BLaER1 treated with 17β-estradiol and CSF1 and Interleukin-3, amounts not matched to agents 10 nM and 100 nM (cell line): ENCODE data around the gene PRDX2.
A peak's percentile ranks its signal among the peaks of the same experiment; 100 is the strongest.
"Not testable (repeated sequence)": the region's sequence is repeated elsewhere in the genome, so short reads cannot be mapped to it uniquely, and the experiment has no call there.

ENCODE experiments used
- H3K27ac ChIP-seq, 11 experiments: shearing (Covaris generic); formaldehyde crosslinking; 2 replicates each; pipeline ENCODE4 v1.8.1; 2022
- H3K27me3 ChIP-seq, 11 experiments: shearing (Covaris generic); formaldehyde crosslinking; 2 replicates each; pipeline ENCODE4 v1.8.1; 2022
- H3K36me3 ChIP-seq, 11 experiments: shearing (Covaris generic); formaldehyde crosslinking; 2 replicates each; pipeline ENCODE4 v1.8.1; 2022
- H3K4me1 ChIP-seq, 10 experiments: shearing (Covaris generic); formaldehyde crosslinking; 2 replicates each; pipeline ENCODE4 v1.8.1; 2022
- H3K4me2 ChIP-seq, 11 experiments: shearing (Covaris generic); formaldehyde crosslinking; 2 replicates each; pipeline ENCODE4 v1.8.1; 2022
- H3K4me3 ChIP-seq, 10 experiments: shearing (Covaris generic); formaldehyde crosslinking; 2 replicates each; pipeline ENCODE4 v1.8.1; 2022
- H3K9ac ChIP-seq, 11 experiments: shearing (Covaris generic); formaldehyde crosslinking; 2 replicates each; pipeline ENCODE4 v1.8.1; 2022
- H3K9me3 ChIP-seq, 11 experiments: shearing (Covaris generic); formaldehyde crosslinking; replicated peaks in 1 of 11; 2 replicates each; pipeline ENCODE4 v1.8.1; 2022
- H4K20me1 ChIP-seq, 11 experiments: shearing (Covaris generic); formaldehyde crosslinking; 2 replicates each; pipeline ENCODE4 v1.8.1; 2022
- Cebpa-rat ChIP-seq, 11 experiments: shearing (Covaris generic); IDR thresholded peaks; 2 replicates each; pipeline ENCODE4 v1.8.1; 2022

PRDX2 gene

GRCh38 chr19:12801466-12802266, at the start of gene PRDX2, which contains the start of gene THSD8:
Gene PRDX2, minus strand, starts transcription at chr19:12801800. Its CDS starts 539 bp downstream, at chr19:12801261.
Gene THSD8, plus strand, starts transcription at chr19:12802069. Its CDS starts 3 bp downstream, at chr19:12802072.
- Histone ChIP-seq H3K27ac (peak within 1 kb of the TSS; percentile 41 to 90 (median 79); a peak in 21 of 22 replicates), H3K4me2 (peak within 1 kb of the TSS; percentile 88 to 98 (median 96))

GRCh38 chr19:12847159-12848139, 45.8 kb upstream of the PRDX2 start:
- Histone ChIP-seq H3K36me3 (no peaks in the 10 kb centered on the region), H3K27ac (no peak overlapping the region), H3K4me3 (peak overlapping the region in 8 of 10 experiments; percentile 19 to 53 (median 44); a peak in 15 of 20 replicates), H3K9ac (peak overlapping the region in 8 of 11 experiments; percentile 1 to 56 (median 24); a peak in 8 of 22 replicates), H3K4me2 (peak overlapping the region; percentile 60 to 94 (median 73)), H3K9me3 (no peaks in the 10 kb centered on the region), H3K27me3 (peaks cover 18 to 47% (median 30%) of the 10 kb centered on the region in 11 experiments; a peak in 21 of 22 replicates), H4K20me1 (peaks cover 0 to 7% (median 0%) of the 10 kb centered on the region in 11 experiments; a peak in 1 of 22 replicates), H3K4me1 (peaks cover 0 to 13% (median 6%) of the 10 kb centered on the region in 10 experiments; a peak in 11 of 20 replicates)
- no peak for TF ChIP-seq Cebpa-rat (IDR thresholded peaks at IDR 0.05)

More at GRCh38 chr19:12801466-12802266, at the start of gene PRDX2, which contains the start of gene THSD8:
- Histone ChIP-seq H4K20me1 (peaks cover 0 to 26% (median 8%) of the 10 kb centered on the region in 11 experiments; a peak in 8 of 22 replicates), H3K9me3 (no peaks in the 10 kb centered on the region), H3K9ac (peak within 1 kb of the TSS; percentile 80 to 94 (median 85)), H3K4me1 (peaks cover 21 to 56% (median 42%) of the 10 kb centered on the region in 10 experiments), H3K36me3 (peaks cover 18 to 39% (median 29%) of the 10 kb centered on the region in 11 experiments; a peak in 21 of 22 replicates), H3K27me3 (no peaks in the 10 kb centered on the region), H3K4me3 (peak within 1 kb of the TSS; percentile 74 to 91 (median 84))
- TF ChIP-seq Cebpa-rat (IDR thresholded peaks at IDR 0.05), result no peak

- not testable (repeated sequence) for H4K20me1 ChIP-seq, H3K4me3 ChIP-seq, H3K36me3 ChIP-seq, H3K27ac ChIP-seq, H3K9me3 ChIP-seq, H3K9ac ChIP-seq
- Histone ChIP-seq H3K4me2 (peak overlapping the region in 2 of 11 experiments; percentile 68 to 87; a peak in 3 of 22 replicates), H3K4me1 (peaks cover under 1 to 13% (median 7%) of the 10 kb centered on the region in 10 experiments; a peak in 13 of 20 replicates), H3K27me3 (peaks cover 21 to 55% (median 37%) of the 10 kb centered on the region in 11 experiments)
Measured at GRCh38 chr19:12846613-12847012, 45.0 kb upstream of the PRDX2 start.

GRCh38 chr19:12843999-12844732, 42.6 kb upstream of the PRDX2 start:
- Histone ChIP-seq H3K9me3 (peaks cover 0 to 5% (median 0%) of the 10 kb centered on the region in 11 experiments; a peak in 3 of 22 replicates), H3K4me2 (no peak overlapping the region), H3K27me3 (peaks cover 45 to 80% (median 62%) of the 10 kb centered on the region in 11 experiments), H3K27ac (no peak overlapping the region), H3K4me1 (peaks cover 4 to 26% (median 17%) of the 10 kb centered on the region in 10 experiments; a peak in 16 of 20 replicates), H3K9ac (no peak overlapping the region; a peak in 1 of 22 replicates), H3K4me3 (no peak overlapping the region), H4K20me1 (peaks cover 0 to 24% (median 0%) of the 10 kb centered on the region in 11 experiments; a peak in 5 of 22 replicates), H3K36me3 (no peaks in the 10 kb centered on the region)
- no peak for TF ChIP-seq Cebpa-rat (IDR thresholded peaks at IDR 0.05)

- Histone ChIP-seq H3K27ac (no peak overlapping the region), H4K20me1 (peaks cover 0 to 32% (median 0%) of the 10 kb centered on the region in 11 experiments; a peak in 6 of 22 replicates), H3K36me3 (no peaks in the 10 kb centered on the region), H3K9me3 (peaks cover 0 to 5% (median 0%) of the 10 kb centered on the region in 11 experiments; a peak in 3 of 22 replicates), H3K9ac (no peak overlapping the region), H3K4me2 (no peak overlapping the region), H3K4me3 (no peak overlapping the region), H3K27me3 (peaks cover 54 to 88% (median 70%) of the 10 kb centered on the region in 11 experiments), H3K4me1 (peaks cover 4 to 35% (median 24%) of the 10 kb centered on the region in 10 experiments; a peak in 17 of 20 replicates)
- TF ChIP-seq Cebpa-rat (IDR thresholded peaks at IDR 0.05), result no peak
Measured at GRCh38 chr19:12843328-12843727, 41.7 kb upstream of the PRDX2 start.

GRCh38 chr19:12842511-12842910, 40.9 kb upstream of the PRDX2 start:
- Histone ChIP-seq H3K4me1 (peaks cover 4 to 40% (median 29%) of the 10 kb centered on the region in 10 experiments; a peak in 17 of 20 replicates), H3K4me2 (no peak overlapping the region), H3K27ac (no peak overlapping the region), H4K20me1 (peaks cover 0 to 35% (median 0%) of the 10 kb centered on the region in 11 experiments; a peak in 7 of 22 replicates), H3K36me3 (no peaks in the 10 kb centered on the region), H3K4me3 (no peak overlapping the region), H3K9ac (no peak overlapping the region), H3K27me3 (peaks cover 62 to 96% (median 78%) of the 10 kb centered on the region in 11 experiments), H3K9me3 (peaks cover 0 to 5% (median 0%) of the 10 kb centered on the region in 11 experiments; a peak in 3 of 22 replicates)
- no peak for TF ChIP-seq Cebpa-rat (IDR thresholded peaks at IDR 0.05)

GRCh38 chr19:12841094-12841493, 39.5 kb upstream of the PRDX2 start:
- TF ChIP-seq Cebpa-rat (IDR thresholded peaks at IDR 0.05), result no peak
- H3K36me3 ChIP-seq, result no peaks in the 10 kb centered on the region
- H3K4me1 ChIP-seq, result peaks cover 0 to 39% (median 29%) of the 10 kb centered on the region in 10 experiments; a peak in 16 of 20 replicates
- no peak overlapping the region; a peak in 1 of 22 replicates for H3K9ac ChIP-seq
- H3K4me2 ChIP-seq, result peak overlapping the region; percentile 14 to 70 (median 61); a peak in 20 of 22 replicates
- peaks cover 62 to 96% (median 78%) of the 10 kb centered on the region in 11 experiments for H3K27me3 ChIP-seq
- no peak overlapping the region for H3K27ac ChIP-seq
- peaks cover 0 to 5% (median 0%) of the 10 kb centered on the region in 11 experiments; a peak in 3 of 22 replicates for H3K9me3 ChIP-seq
- H4K20me1 ChIP-seq, result peaks cover 0 to 39% (median 0%) of the 10 kb centered on the region in 11 experiments; a peak in 8 of 22 replicates
- H3K4me3 ChIP-seq, result peak overlapping the region in 2 of 10 experiments; percentile 5 to 27; a peak in 2 of 20 replicates
